ENCODE results near the gene HACD2.
A peak's percentile ranks its signal among the peaks of the same experiment; 100 is the strongest.

The HACD2 gene

GRCh38 chr3:123552768-123553167, 32.1 kb downstream of the HACD2 start:
- TF ChIP-seq ZFX (IDR thresholded peaks at IDR 0.05; ENCODE audit: borderline replicate concordance): no peak
- no peak for TF ChIP-seq CTCF (IDR thresholded peaks at IDR 0.05)
- no peak overlapping the region for H3K27ac ChIP-seq

GRCh38 chr3:123552095-123552714, 32.6 kb downstream of the HACD2 start:
- H3K27ac ChIP-seq: no peak overlapping the region
- TF ChIP-seq ZFX (IDR thresholded peaks at IDR 0.05; ENCODE audit: borderline replicate concordance) (no peak), CTCF (IDR thresholded peaks at IDR 0.05) (peak; percentile 83)

GRCh38 chr3:123547881-123548519, 36.9 kb downstream of the HACD2 start:
- no peak for TF ChIP-seq ZFX (IDR thresholded peaks at IDR 0.05; ENCODE audit: borderline replicate concordance)
- no peak for TF ChIP-seq CTCF (IDR thresholded peaks at IDR 0.05)
- H3K27ac ChIP-seq: no peak overlapping the region

GRCh38 chr3:123546133-123546755, 38.6 kb downstream of the HACD2 start:
- no peak overlapping the region for H3K27ac ChIP-seq
- TF ChIP-seq CTCF (IDR thresholded peaks at IDR 0.05): no peak
- TF ChIP-seq ZFX (IDR thresholded peaks at IDR 0.05; ENCODE audit: borderline replicate concordance): no peak

GRCh38 chr3:123543950-123544349, 40.9 kb downstream of the HACD2 start:
- H3K27ac ChIP-seq: no peak overlapping the region
- TF ChIP-seq ZFX (IDR thresholded peaks at IDR 0.05; ENCODE audit: borderline replicate concordance): no peak
- TF ChIP-seq CTCF (IDR thresholded peaks at IDR 0.05): no peak

GRCh38 chr3:123540285-123540684, 44.6 kb downstream of the HACD2 start:
- TF ChIP-seq CTCF (IDR thresholded peaks at IDR 0.05) (no peak), ZFX (IDR thresholded peaks at IDR 0.05; ENCODE audit: borderline replicate concordance) (no peak)
- H3K27ac ChIP-seq: no peak overlapping the region
